Measurements from ENCODE around the gene LSAMP.

The LSAMP gene

DNA sequence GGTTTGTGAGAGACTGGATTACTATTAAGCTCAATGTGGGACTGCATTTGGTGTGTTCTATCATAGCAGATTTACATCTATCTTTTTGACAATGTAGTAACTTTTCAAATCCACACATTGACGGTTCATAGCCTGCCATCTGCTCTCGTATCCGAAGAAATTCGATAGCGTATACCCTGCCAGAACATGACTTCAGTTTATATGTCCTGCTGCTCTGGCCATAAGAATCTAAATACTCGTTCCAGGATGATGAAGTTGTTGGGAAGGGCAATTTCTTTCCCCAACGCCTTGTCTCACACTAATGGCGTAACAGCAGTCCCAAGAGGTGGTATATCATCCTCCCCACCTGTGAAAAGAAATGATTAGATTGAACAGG lies 180.0 kb downstream of the LSAMP start:
- DNase-seq (ENCODE audit: low read depth), result no peak
- TF ChIP-seq, protein P1, sequence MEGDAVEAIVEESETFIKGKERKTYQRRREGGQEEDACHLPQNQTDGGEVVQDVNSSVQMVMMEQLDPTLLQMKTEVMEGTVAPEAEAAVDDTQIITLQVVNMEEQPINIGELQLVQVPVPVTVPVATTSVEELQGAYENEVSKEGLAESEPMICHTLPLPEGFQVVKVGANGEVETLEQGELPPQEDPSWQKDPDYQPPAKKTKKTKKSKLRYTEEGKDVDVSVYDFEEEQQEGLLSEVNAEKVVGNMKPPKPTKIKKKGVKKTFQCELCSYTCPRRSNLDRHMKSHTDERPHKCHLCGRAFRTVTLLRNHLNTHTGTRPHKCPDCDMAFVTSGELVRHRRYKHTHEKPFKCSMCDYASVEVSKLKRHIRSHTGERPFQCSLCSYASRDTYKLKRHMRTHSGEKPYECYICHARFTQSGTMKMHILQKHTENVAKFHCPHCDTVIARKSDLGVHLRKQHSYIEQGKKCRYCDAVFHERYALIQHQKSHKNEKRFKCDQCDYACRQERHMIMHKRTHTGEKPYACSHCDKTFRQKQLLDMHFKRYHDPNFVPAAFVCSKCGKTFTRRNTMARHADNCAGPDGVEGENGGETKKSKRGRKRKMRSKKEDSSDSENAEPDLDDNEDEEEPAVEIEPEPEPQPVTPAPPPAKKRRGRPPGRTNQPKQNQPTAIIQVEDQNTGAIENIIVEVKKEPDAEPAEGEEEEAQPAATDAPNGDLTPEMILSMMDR (conservative IDR thresholded peaks at IDR 0.05; ENCODE audit: low read depth, low read length), result no peak
- H3K4me3 ChIP-seq (ENCODE audit: low read length), result no peak overlapping the region

DNA sequence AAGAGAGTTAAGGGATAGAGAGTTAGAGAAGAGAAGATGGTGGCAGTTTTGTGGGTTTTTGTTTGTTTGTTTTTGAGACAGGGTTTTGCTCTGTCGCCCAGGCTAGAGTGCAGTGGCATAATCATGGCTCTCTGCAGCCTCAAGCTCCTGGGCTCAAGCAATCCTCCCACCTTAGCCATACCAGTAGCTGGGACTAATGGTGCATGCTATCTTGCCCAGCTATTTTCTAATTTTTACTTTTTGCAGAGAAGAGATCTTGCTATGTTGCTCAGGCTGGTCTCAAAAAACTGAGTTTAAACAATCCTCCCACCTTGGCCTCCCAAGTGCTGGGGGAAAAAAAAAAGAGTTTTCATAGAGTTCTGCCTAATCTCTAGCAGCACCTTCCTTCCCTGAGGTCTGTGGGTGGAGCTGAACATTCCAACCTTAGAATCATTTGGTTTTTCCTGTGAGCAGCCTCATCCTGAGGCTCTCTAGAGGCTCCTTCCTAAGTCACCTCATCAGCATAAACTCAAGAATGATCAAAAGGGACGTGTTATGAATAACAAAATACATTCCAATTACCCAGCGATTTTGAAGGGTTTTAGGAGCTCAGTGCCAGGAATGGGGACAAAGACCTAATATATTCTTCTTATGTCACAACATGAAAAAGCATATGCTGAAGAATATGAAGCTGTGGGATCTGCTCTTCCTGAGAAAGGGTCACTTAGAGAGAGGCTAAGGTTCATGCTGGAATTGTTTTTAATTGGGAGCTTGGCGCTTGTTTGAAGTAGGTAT lies 180.6 kb downstream of the LSAMP start:
- H3K4me3 ChIP-seq (ENCODE audit: low read length), result no peak overlapping the region
- DNase-seq (ENCODE audit: low read depth), result no peak
- TF ChIP-seq, protein P1 (conservative IDR thresholded peaks at IDR 0.05; ENCODE audit: low read depth, low read length), result no peak

DNA sequence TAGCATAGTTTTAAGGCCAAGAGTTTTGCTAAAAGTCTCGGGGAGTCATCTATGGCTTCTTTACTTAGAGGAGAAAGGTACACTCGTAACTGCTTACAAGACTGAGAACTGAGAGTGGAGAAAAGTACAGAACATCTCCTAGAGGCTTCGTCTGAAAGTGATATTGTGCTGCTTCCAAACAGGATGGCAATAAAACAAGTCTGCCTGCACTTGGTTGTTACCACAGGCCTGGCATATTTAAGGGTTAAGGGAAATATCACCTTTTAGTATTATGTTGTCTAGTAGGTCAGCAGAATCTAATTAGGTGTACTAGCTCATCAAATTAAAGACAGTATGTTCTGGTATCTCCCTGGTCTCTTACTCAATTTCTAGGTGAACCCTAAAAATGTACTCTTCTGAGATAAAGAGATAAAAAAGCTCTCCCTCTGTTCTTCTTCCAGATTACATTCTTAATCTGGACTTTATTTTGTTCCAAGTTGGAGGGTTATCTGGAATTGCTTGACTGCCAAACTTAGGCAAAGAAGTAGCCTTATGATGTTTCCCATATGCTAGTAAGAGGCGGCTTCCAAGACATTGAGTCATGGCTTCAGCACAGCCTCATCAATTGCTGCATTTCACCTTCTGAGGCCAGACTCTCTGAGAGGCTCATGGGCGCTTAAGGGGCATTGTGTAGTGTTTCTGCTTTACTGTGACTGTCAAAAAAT lies 181.3 kb downstream of the LSAMP start:
- TF ChIP-seq, protein P1 (conservative IDR thresholded peaks at IDR 0.05; ENCODE audit: low read depth, low read length), result no peak
- no peak for DNase-seq (ENCODE audit: low read depth)
- H3K4me3 ChIP-seq (ENCODE audit: low read length), result no peak overlapping the region

DNA sequence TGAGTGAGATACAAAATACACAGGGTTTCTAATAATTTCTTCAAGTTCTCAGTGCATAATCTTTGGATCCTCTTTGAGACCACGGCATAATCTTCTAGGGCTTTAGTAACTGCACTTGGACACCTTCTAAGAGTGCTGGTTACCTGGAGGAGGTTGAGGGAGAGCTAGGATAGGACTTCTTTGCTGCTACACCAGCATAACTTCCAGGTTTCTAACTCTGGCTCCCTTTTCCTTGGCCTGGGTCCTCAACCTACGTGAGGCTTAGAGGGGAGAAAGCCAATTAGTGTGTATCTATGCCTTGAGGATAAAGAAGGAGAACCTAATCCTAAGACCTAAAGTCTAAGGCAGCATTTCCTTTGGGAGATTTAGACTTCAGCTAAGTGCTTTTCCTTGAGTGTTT lies 184.8 kb downstream of the LSAMP start:
- TF ChIP-seq, protein P1 (conservative IDR thresholded peaks at IDR 0.05; ENCODE audit: low read depth, low read length), result no peak
- DNase-seq (ENCODE audit: low read depth), result no peak

DNA sequence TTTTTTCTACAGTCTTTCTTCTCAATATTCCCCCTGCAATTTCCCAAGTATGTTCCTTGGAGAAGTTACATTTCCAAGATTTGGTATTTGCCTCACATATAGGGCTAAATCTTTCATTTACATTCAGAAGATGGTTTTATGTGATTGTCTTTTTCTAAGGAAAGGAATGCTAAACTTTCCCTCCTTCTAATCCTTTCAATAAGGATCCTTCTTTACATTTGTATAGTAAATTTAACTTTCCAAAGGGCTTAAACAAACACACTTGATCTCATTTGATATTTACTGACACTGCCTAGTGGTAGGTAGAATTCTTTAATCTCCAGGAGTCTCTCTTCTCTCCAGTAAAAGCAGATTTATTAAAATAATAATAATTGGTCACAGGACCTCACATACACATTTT lies 185.3 kb downstream of the LSAMP start:
- no peak for DNase-seq (ENCODE audit: low read depth)
- no peak overlapping the region for H3K4me3 ChIP-seq (ENCODE audit: low read length)
- TF ChIP-seq, protein P1 (conservative IDR thresholded peaks at IDR 0.05; ENCODE audit: low read depth, low read length), result no peak

More for the DNA sequence above, 184.8 kb downstream of the LSAMP start:
- no peak overlapping the region for H3K4me3 ChIP-seq (ENCODE audit: low read length)

DNA sequence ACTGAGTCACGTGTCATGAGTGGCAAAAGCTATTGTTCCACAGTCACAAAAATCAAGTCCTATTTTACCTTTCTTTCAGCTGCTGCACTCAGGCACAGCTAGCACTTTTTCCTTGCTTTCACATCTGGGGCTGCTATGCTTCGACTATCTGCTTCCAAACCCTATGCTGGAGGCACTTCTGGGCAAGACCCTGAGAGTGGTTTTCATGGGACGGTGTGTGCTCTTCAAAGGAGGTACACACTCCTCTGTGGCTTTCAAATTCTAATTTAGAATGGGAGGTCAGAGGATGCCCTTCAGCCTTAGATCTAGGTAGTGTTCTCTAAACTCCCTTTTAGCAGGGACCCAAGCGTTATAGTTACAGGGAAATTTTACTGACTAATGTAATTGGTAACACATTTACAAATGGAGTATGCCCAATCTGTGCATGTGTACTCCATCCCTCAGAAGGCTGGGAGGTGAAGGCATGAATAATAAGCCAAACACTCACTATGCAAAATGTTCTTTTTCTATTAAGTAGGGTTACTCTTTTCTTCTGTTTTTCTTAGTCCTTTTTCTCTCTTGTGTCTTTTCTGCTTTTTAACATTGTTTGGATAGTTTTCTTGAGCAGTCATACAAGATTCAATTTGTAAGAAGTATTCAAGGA lies 188.3 kb downstream of the LSAMP start:
- no peak overlapping the region for H3K4me3 ChIP-seq (ENCODE audit: low read length)
- TF ChIP-seq, protein P1 (conservative IDR thresholded peaks at IDR 0.05; ENCODE audit: low read depth, low read length), result no peak
- no peak for DNase-seq (ENCODE audit: low read depth)

Measured in retinal pigment epithelial cell (primary cell).